GM21576 (cell line): Measurements from ENCODE around the gene SCRN3.
"Not testable (repeated sequence)": the region's sequence is repeated elsewhere in the genome, so short reads cannot be mapped to it uniquely, and the experiment has no call there.

ENCODE experiments used
- ATAC-seq: cut with Tn5 transposase; IDR thresholded peaks from one replicate; pipeline ENCODE4 v1.9.1; 2021; ENCODE audit warnings: mild to moderate bottlenecking, moderate library complexity; ENCODE audit not compliant: unreplicated experiment

SCRN3 gene

DNA sequence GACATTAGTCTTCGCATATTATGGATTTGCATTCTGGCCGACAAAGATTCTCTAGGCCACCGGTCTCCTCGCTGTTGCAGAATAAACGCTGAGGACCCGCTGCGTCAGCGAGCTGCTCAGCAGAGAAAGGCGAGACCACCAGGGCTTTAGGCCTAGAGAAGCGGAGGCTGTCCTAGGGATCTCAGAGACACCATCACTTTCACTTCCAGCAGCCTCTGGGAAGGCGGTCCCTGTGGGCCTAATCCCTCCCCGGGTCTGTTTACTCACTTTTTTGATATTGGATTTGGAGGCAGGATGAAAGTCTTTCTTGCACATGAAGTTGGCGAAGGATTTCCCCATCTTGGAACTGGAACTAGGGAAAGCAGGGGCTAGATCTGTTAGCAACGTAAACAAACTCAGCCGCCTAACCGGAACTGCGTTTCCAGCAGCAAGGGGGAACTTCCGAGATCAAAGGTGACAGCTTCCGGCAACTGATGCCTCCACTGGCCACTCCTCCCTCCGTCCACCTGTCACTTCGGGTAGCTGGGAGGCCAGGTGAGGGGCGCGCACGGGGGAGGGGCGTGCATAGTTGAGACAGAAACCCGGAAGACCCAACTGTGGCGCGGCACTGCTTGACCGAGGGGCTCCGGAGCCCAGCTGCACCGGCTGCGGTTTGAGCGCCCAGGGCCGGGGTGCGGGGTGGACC, at the start of gene SCRN3:
SCRN3 (plus strand) TSS at position 447 of the 685 bp plus-strand sequence. CDS start 2,554 bp downstream, outside the sequence.
- ATAC-seq: peak; percentile 96

DNA sequence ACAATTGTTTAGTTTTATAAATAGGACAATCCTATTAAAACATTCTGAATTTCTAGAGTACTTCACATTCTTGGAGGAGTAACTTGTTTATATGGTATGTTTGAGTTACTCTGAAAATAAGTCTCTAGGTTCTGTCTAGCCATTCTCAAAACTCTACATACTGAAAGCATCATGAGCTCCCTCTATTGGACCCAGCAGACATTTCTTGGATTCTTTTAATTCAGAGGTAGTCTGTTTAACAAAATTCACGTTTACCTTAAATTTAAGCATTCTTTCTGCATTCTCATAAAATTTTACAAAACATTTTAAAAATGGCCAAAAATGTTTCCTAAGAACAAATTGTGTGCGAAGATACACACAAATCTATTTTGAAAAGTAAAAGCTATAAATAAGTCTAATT, 45.5 kb upstream of the SCRN3 start:
- no peak for ATAC-seq

DNA sequence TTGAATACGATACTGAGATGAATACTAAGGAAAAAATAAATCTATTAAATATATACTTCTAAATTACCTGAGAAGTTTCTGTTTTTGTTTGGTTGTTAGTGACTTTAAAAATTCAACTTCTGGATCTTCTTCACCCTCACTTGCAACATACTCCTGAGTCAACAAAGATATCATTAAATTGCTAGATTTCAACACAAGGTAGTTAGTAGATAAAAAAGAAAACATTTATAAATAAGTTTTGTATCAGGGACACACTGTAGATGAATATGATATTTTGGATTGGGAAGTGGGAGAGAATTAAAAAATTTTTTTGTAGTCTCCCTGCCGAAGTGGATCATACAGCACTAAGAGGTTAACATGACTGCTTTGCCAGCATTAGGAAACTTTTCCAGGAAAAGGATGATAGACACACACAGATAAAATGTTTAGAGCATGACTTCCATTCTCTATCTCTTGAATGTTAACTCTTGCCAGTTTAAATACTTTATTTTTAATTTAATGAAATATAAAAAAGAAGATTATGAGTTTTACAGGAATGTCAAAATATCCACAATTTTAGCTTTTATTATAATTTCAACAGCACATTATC, 44.8 kb upstream of the SCRN3 start:
- no peak for ATAC-seq

- no peak for ATAC-seq
Measured at GRCh38 chr2:174353004-174353403, 42.5 kb upstream of the SCRN3 start.

DNA sequence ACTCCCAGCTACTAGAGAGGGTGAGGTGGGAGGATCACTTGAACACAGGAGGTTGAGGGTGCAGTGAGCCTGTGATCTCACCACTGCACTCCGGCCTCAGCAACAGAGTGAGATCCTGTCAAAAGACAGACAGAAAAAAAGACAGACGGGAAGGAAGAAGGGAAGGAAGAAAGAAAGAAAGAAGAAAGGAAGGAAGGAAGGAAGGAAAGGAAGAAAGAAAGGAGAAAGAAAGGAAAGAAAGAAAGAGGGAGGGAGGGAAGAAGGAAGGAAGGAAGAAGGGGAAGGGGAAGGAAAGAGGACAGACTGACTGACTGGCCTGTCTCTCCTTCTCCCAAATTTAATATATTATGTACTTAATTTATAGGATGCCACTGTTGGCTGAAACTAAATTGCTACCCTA, 39.2 kb upstream of the SCRN3 start:
- ATAC-seq: no peak

DNA sequence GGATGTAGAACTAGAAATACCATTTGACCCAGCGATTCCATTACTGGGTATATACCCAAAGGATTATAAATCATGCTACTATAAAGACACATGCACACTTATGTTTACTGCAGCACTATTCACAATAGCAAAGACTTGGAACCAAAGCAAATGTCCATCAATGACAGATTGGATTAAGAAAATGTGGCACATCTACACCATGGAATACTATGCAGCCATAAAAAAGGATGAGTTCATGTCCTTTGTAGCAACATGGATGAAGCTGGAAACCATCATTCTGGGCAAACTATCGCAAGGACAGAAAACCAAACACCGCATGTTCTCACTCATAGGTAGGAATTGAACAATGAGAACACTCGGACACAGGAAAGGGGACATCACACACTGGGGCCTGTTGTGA, 35.9 kb upstream of the SCRN3 start:
- ATAC-seq: not testable (repeated sequence)

- ATAC-seq: no peak
Measured at GRCh38 chr2:174362949-174363348, 32.6 kb upstream of the SCRN3 start.

DNA sequence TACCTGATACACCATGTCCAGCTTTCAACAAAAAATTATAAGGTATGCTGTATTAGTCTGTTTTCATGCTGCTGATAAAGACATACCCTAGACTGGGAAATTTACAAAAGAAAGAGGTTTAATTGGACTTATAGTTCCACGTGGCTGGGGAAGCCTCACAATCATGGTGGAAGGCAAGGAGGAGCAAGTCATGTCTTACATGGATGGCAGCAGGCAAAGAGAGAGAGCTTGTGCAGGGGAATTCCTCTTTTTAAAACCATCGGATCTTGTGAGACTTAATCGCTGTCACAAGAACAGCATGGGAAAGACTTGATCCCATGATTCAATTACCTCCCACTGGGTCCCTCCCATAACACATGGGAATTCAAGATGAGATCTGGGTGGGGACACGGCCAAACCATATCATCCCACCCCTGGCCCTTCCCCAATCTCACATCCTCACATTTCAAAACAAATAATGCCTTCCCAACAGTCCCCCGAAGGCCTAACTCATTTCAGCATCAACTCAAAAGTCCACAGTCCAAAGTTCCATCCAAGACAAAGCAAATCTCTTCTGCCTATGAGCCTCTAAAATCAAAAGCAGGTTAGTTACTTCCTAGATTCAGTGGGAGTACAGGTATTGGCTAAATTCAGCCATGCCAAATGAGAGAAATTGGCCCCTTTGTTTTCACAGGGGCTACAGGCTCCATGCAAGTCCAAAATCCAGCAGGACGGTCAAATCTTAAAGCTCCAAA, 31.9 kb upstream of the SCRN3 start:
- not testable (repeated sequence) for ATAC-seq

DNA sequence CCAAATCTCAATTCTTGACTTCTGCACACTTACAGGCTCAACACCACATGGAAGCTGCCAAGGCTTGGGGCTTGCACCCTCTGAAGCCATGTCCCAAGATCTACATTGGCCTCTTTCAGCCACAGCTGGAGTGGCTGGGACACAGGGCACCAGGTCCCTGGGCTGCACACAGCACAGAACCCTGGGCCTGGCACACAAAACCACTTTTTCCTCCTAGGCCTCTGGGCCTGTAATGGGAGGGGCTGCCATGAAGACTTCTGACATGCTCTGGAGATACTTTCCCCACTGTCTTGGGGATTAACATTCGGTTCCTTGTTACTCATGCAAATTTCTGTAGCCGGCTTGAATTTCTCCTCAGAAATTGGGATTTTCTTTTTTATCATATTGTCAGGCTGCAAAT, 30.9 kb upstream of the SCRN3 start:
- no peak for ATAC-seq

DNA sequence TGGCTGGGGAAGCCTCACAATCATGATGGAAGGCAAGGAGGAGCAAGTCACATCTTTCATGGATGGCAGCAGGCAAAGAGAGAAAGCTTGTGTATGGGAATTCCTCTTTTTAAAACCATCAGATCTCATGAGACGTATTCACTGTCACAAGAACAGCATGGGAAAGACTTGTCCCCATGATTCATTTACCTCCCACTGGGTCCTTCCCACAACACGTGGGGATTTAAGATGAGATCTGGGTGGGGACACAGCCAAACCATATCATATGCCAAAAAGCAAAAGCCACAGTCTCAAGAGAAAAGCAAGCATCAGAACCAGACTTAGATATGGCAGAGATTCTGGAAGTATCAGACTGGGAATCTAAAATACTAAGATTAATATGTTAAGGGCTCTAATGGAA, 30.0 kb upstream of the SCRN3 start:
- no peak for ATAC-seq

DNA sequence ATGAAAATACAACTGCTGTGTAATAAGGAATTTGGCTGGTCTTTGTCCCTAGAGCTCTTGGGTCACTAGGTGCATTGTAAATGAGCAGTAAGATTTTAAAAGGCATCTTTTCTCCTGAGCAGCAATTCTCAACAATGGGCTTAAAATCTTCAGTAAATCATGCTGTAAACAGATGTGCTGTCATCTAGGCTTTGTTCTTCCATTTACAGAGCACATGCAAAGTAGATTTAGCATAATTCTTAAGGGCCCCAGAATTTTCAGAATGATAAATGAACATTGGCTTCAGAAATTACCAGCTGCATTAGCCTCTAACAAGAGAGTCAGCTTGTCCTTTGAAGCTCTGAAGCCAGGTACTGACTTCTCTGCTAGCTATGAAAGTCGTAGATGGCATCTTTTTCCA, 26.8 kb upstream of the SCRN3 start:
- ATAC-seq: no peak

- no peak for ATAC-seq
Measured at GRCh38 chr2:174376967-174377366, 18.6 kb upstream of the SCRN3 start.

DNA sequence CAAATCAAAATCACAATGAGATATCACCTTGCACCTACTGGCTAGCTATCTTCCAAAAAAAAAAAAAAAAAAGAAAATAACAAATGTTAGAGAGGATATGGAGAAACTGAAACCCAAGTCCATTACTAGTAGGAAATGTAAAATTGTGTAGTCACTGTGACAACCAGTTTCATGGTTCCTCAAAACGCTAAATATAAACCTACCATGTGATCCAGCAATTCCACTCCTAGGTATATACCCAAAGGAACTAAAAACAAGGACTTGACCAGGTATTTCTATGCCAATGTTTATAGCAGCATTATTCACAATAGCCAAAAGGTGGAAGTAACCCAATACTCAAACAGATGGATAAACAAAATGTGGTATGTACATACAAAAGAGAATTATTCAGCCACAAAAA, 11.7 kb upstream of the SCRN3 start:
- ATAC-seq: no peak

- ATAC-seq: no peak
Measured at GRCh38 chr2:174385201-174385600, 10.3 kb upstream of the SCRN3 start.

DNA sequence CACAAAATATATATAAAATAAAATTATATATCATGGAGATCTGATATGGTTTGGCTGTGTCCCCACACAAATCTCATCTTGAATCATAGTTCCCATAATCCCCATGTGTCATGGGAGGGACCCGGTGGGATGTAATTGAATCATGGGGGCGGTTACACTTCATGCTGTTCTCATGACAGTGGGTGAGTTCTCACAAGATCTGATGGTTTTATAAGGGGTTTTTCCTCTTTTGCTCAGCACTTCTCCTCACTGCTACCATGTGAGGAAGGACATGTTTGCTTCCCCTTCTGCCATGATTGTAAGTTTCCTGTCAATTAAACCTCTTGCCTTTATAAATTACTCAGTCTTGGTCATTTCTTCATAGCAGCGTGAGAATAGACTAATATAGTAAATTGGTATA, 6.8 kb upstream of the SCRN3 start:
- not testable (repeated sequence) for ATAC-seq

DNA sequence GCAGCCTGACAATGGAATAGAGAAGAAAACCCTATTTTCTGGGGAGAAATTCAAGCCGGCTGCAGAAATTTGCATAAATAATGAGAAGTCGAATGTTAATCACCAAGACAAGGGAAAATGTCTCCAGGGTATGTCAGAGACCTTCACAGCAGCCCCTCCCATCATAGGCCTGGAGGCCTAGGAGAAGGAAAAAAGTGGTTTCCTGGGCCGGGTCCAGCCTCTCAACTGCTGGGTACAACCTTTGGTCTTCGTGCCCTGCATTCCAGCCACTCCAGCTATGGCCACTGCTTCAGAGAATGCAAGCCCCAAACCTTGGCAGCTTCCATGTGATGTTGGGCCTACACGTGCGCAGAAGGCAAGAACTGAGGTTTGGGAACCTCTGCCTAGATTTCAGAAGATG, 6.0 kb upstream of the SCRN3 start:
- no peak for ATAC-seq

- not testable (repeated sequence) for ATAC-seq
Measured at GRCh38 chr2:174390303-174390702, 5.2 kb upstream of the SCRN3 start.

DNA sequence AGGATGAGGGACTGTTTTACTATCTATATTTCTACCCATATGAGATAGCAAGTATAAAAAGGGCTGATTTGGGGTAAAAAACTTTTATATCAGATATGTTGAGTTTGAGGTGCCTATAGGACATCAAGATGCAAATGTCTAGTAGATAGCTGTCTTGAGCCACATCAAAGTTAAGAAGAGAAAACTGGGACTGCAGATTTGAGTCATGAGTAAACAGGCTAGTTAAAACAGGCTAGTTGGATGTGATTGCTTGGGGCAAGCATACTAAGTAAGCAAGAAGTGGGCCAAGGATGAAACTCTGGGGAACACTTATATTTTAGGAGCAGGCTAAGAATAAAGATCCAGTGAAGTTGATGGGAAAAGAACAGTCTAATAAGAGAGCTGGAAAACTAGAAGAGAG, 2.8 kb upstream of the SCRN3 start:
- no peak for ATAC-seq

DNA sequence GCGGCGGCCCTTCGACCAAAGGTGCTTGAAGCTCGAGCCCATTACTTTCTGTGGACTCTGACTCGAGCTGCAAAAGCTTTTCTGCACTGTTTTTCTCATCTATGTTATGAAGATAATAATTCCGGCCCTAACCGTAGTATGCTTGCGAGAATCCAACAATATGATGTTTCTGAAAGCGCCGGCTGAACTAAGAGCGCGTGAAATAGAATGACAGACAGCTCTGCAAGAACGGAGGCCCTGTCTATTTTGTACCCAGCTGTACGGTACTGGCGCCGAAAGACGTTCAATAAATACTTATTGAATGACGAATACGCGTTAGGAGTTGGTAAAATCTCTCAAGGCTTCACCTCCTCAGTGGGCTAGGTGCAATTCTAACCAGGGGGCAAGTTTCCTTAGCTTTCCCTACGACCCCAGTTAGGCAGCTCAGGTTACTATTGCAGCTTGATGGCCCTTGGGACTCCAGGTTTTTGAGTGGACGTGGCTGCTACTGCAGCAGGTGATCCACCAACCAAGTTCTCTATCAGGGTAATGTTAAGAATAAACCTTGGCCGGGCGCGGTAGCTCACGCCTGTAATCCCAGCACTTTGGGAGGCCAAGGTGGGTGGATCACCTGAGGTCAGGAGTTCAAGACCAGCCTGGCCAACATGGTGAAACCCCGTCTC, 570 bp downstream of the SCRN3 start:
- peak; percentile 24 for ATAC-seq

- no peak for ATAC-seq
Measured at GRCh38 chr2:174397773-174398172, 2.2 kb downstream of the SCRN3 start.

DNA sequence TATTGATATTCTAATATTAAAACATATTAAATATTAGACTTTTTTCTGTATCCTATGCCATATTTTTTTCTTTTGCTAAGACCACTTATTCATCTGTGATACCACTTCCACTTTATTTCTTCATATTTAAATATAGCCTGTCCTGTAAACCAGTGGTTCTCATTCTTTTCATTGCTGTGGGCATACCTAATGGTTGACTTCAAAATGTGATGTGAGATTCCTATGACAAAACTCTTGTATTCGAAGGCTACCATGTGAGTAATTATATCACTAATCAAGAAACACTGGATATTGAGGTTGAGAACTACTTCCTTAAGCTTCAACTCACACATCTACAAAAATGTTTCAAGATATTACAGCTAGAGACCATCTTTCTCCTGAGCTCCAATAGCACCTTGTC, 3.6 kb downstream of the SCRN3 start:
- no peak for ATAC-seq

- ATAC-seq: no peak
Measured at GRCh38 chr2:174400853-174401252, 5.3 kb downstream of the SCRN3 start.
